ENCODE results near the gene PLAU.
A peak's percentile ranks its signal among the peaks of the same experiment; 100 is the strongest.
"Not testable (repeated sequence)": the region's sequence is repeated elsewhere in the genome, so short reads cannot be mapped to it uniquely, and the experiment has no call there.

Gene PLAU

GRCh38 chr10:73914036-73914435 lies 3.1 kb downstream of the PLAU start:
- DNase-seq (ENCODE audit: low read depth), result no peak
- TF ChIP-seq CTCF (conservative IDR thresholded peaks at IDR 0.05; ENCODE audit: low read length), result no peak
- no peak overlapping the region for H3K4me3 ChIP-seq (ENCODE audit: low read length)

DNA sequence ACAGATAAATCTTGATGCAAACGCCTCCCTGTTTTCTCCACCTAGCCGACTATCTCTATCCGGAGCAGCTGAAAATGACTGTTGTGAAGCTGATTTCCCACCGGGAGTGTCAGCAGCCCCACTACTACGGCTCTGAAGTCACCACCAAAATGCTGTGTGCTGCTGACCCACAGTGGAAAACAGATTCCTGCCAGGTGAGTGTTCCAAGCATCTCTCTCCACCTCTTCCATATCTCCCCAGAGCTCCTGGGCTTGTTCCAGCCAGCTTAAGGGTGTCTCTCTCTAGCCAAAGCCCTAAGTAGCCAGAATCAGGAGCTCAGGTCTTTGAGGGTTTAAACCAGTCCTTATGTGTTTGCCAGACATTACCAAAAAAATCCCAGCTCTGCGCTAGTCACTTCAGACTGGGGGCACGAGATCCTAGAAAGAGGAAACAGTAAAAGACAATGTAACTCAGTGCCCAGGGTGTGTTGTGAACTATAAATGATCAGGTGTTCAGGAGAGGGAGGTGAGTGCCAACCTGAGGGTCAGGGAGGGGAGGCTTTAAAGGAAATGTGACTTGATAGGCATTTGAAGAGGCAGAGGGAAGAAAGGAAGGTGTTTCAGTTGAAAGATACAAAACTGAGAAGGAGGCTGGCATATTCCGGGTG lies 4.4 kb downstream of the PLAU start:
- no peak for TF ChIP-seq CTCF (conservative IDR thresholded peaks at IDR 0.05; ENCODE audit: low read length)
- no peak overlapping the region for H3K4me3 ChIP-seq (ENCODE audit: low read length)

DNA sequence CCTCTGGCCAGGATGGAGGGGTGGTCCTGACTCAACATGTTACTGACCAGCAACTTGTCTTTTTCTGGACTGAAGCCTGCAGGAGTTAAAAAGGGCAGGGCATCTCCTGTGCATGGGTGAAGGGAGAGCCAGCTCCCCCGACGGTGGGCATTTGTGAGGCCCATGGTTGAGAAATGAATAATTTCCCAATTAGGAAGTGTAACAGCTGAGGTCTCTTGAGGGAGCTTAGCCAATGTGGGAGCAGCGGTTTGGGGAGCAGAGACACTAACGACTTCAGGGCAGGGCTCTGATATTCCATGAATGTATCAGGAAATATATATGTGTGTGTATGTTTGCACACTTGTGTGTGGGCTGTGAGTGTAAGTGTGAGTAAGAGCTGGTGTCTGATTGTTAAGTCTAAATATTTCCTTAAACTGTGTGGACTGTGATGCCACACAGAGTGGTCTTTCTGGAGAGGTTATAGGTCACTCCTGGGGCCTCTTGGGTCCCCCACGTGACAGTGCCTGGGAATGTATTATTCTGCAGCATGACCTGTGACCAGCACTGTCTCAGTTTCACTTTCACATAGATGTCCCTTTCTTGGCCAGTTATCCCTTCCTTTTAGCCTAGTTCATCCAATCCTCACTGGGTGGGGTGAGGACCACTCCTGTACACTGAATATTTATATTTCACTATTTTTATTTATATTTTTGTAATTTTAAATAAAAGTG lies 6.0 kb downstream of the PLAU start:
- TF ChIP-seq CTCF (conservative IDR thresholded peaks at IDR 0.05; ENCODE audit: low read length), result no peak
- DNase-seq (ENCODE audit: low read depth), result no peak
- H3K4me3 ChIP-seq (ENCODE audit: low read length), result no peak overlapping the region

More for the DNA sequence above, 4.4 kb downstream of the PLAU start:
- DNase-seq (ENCODE audit: low read depth), result no peak

DNA sequence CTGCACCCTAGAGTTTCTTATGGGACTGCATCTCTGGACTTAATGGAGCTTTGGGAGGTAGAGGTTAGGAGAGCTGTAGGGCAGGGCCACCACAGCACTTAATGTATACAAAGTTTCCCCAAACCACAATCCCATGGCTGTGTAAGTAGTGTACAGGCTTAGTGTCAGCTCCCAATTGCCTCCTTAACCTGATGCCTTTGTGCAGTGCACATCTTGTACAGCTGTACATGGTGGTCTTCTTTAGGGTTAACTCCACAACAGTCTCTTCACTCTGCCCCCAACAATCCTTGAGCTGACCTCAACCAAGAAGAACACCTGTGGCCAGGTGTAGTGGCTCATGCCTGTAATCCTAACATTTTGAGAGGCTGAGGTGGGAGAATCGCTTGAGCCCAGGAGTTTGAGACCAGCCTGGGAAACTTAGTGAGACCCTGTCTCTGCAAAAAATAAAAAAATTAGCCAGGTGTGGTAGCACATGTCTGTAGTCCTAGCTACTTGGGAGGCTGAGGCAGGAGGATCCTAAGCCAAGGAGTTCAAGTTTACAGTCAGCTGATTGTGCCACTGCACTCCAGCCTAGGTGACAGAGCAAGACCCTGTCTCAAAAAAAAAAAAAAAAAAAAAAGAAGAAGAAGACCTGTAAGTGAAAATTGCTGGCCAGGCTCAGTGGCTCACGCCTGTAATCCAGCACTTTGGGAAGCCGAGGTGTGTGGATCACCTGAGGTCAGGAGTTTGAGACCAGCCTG lies 6.8 kb downstream of the PLAU start:
- no peak overlapping the region for H3K4me3 ChIP-seq (ENCODE audit: low read length)
- DNase-seq (ENCODE audit: low read depth), result no peak
- TF ChIP-seq CTCF (conservative IDR thresholded peaks at IDR 0.05; ENCODE audit: low read length), result no peak

GRCh38 chr10:73919481-73919880 lies 8.5 kb downstream of the PLAU start:
- H3K4me3 ChIP-seq (ENCODE audit: low read length); DNase-seq (ENCODE audit: low read depth): not testable (repeated sequence)

DNA sequence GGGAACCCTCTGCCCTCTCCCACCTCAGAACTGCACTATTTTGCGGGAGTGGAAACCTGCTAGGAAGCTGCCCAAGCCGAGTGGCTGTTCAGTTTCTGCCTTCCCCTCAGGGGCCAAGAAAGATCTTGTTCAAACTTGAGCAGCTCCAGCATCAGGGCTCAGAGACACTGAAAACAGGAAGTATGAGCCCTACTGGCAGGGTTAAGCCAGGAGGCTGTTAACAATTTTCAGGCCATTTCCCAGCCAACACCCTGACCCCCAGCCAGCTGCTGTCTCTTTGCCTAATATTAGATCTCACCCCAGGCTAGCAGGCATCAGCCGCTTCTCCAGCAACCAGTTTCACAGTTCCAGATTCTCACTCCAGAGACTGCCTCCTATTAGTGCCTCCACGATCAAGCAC lies 9.2 kb downstream of the PLAU start:
- DNase-seq (ENCODE audit: low read depth), result peak; percentile 66
- TF ChIP-seq CTCF (conservative IDR thresholded peaks at IDR 0.05; ENCODE audit: low read length), result 0 out of 2 replicates have a peak, but pooled peaks have one; percentile 8
- no peak overlapping the region for H3K4me3 ChIP-seq (ENCODE audit: low read length)

DNA sequence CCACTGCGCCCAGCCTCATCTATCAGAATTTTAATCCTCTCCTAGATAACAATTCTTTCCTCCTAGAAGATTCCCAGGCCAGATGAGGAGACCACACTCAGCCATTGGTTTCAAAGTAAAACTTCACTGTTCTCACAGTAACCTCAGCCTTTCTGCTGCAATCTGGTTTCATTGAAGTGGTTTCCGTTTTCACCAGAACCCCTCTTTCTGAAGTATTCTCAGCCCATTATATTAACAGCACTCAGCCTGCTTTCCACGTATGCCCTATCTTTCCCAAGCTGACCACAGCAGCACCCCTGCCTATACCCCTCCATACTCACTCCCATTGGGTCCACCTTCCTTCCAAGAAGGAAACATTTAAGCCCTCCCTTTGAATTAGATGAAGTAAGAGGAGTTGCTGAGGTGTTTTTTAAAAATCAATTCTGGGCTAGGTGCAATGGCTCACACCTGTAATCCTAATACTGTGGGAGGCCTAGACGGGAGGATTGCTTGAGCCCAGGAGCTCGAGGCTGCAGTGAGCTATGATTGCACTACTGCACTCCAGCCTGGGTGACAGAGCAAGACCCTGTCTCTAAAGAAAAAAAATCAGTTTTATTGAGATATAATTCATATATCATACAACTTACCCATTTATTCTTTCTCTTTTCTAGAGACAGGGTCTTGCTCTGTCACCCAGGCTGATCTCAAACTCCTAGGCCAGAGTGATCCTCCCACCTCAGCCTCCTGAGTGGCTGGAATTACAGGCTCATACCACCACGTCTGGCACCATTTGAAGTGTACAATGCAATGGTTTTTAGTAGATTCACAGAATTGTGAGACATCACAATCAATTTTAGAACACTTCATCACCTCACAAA lies 11.3 kb downstream of the PLAU start:
- H3K4me3 ChIP-seq (ENCODE audit: low read length), result no peak overlapping the region
- DNase-seq (ENCODE audit: low read depth), result no peak
- TF ChIP-seq CTCF (conservative IDR thresholded peaks at IDR 0.05; ENCODE audit: low read length), result no peak
